SK-N-DZ (cell line): Measurements from ENCODE around the gene SGCB.

Experiments used
- DNase-seq: peaks from one replicate; pipeline ENCODE4 v3.0.0-alpha.2; 2015; ENCODE audit warnings: low spot score
- small RNA-seq, 2 experiments: library from RNA; depleted of rRNA; stranded (forward); fragments of <200 nt; gene quantifications; one replicate each; pipeline ENCODE3, GENCODE V24; 2014

The SGCB gene

DNA sequence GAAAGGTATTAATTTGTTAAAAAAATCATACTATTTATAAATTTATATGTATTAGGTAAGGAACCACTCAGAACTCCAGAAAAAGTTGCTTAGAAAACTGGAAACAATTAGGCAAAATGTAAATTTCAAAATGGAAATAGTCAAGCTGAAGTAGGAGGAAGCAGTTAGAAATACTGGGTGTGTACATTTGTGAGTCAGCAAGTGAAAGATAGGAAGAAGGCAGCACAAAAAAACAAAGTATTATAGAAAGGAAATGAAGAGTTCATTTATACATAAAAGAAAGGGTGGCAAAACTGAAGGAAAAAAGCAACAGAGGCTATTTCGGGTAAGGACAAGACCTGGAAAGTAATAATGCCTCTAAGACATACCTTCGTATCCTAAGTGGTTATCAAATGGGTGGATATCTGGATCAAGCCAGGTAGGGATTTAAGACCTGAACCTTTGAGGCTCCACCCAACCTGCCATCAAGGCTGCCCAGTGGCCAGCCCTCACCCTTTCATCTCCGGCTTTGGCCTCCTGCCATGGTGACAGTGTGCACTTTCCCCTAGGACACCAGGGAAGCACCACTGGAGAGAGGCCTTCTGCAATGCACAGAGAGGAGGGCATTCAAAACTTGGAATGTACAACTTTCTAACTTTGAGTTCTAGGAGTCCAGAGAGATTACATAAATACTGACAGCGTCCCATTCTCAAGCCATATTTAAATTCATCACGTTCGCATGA lies 18.0 kb downstream of the SGCB start, which contains the start of gene LRRC66:
Gene LRRC66, minus strand, starts transcription at position 428 of the 722 bp plus-strand sequence. CDS start 2,750 bp downstream, outside the sequence.
- DNase-seq: no peak

DNA sequence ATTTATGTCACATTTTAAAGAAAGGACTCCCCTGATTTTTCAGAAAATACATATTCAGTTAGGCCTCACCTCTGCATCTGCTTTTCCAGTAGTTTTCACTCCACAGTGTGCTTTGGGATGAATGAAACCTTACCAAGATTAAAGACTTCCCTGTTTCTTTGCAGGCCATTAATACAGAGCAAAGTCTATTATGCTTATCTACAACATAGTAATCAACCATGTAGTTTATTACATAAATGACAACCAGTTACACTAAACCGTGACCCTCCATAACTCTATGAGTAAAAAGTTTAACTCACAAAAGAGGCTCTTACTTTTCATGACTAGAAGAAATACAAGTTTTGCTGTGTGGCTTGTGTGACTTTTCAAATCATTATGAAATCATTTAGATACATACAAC lies 20.3 kb downstream of the SGCB start:
- DNase-seq: no peak

DNA sequence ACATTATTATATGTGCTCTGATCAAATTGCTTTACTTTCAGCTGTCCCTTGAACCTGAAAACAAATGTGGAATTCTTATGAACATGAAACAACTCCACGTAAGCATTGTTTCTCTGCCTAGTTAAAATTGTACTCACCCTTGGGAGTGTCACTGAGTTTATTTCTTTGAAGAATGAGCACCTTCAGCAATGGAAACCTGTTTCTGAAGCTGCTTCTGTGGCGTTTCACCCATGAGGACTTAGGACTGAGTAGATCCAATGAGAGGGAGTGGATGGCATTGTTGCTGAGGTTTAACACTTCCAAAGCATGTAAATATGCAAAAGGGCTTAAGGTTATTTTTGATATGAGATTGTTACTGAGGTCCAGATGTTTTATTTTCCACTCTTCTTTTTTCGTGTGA lies 21.1 kb downstream of the SGCB start:
- DNase-seq: no peak

DNA sequence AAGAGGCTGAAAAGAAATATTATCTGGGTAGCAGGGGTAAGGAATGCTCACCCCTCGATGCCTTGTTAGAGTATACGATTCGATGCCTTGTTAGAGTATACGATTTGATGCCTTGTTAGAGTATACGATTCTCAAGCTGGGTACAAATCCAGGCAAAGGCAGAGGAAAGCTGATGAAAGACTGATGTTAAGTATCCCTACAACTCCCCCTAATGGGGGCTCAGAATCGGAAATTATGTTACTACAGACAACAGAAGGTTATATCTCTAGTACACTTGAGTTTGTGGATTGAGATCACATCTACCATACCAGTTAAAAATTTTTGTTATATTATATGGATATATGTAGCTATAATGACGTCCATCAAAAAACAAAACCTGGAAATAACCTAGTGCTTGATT lies 22.7 kb downstream of the SGCB start:
- DNase-seq: no peak

DNA sequence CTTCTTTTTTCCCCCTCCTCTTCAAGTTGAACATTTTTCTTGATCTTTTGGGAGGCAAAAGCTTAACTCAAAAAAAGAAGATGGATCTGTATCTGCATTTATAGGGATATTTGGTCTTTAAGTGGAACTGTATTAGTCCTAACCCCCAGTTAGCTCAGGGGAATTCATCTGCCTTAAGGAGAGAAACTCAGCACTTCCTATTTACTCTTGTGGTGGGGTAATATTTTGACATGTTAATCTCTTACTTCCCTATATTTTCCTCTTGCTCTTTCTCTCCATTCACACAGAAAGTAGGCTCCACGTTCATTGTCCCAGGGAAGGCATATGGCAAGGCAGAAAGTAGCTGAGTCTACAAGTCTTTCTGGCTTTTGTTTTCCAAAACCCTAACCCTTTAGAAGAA lies 23.2 kb downstream of the SGCB start:
- DNase-seq: no peak

DNA sequence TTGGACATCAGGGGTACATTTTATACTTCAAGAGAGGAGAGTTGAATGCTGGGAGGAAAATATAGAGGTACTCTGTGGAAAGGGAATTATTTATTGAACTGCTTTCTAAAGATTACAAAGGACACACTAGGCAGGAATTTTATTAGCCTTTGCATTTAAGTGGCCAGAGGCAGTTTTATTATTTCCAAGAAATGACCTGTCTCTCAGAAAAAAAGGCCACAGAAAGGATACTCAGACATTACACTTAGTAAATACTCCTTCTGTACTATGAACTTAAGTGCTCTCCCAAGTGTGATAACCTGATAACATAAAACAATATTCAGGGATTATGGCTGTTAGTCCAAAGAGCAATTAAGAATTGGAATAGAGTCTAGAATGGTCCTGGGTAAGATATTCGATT lies 25.4 kb downstream of the SGCB start:
- no peak for DNase-seq

DNA sequence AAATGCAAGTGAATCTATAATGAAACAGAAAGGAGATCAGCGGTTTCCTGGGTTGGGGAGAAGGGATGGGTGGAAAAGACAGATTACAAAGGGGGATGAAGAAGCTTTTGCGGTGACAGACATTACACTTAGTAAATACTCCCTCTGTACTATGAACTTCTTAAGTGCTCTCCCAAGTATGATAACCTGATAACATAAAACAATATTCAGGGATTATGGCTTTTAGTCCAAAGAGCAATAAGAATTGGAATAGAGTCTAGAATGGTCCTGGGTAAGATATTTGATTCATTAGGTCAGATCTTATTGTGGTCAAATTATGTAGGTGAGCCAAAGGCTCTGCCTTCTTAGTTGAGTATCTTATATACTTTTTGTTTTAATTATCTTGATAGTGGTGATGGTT lies 27.1 kb downstream of the SGCB start:
- DNase-seq: no peak

DNA sequence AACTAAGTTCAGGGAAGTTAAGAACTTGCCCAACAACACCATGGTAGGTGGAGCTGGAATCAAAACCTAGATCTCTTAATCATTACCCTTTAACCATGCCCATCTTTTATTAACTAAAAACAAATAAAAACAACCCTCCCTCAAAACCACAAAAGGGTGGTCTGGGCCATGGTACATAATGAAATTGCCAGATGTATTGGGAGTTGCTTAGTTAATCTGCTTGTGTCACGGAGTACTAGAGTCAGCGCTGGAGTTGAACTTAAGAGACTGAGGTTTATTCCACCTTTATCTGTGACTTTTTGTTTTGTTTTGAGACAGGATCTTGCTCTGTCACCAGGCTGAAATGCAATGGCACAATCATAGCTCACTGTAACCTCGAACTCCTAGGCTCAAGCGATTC lies 31.2 kb downstream of the SGCB start:
- DNase-seq: no peak

DNA sequence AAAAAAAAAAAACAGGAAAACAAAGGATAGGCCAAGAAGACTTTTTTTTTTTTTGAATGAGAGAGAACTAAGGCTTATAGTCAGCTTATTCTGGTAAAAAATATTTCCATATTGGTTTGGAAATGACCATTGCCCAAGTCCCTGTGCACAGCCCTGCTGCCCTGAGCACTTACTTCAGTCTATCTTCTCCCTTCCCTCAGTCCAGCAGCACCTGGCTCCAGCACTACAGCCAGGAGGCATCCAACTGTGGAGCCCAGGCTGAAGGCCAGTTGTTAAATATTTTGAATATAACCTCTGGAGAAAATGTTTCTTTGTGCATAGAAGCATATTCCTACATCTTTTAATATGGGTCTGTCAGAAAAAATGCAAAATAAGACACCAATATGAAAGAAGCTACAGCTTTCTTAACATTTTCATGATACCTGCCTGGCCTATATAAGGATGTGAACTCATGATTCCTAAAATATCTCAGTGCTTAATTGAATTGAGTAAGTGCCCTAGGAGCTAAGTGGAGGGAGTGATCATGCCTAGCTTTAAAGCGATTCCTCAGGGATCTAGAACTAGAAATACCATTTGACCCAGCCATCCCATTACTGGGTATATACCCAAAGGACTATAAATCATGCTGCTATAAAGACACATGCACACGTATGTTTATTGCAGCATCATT lies 32.4 kb downstream of the SGCB start:
- no peak for DNase-seq

DNA sequence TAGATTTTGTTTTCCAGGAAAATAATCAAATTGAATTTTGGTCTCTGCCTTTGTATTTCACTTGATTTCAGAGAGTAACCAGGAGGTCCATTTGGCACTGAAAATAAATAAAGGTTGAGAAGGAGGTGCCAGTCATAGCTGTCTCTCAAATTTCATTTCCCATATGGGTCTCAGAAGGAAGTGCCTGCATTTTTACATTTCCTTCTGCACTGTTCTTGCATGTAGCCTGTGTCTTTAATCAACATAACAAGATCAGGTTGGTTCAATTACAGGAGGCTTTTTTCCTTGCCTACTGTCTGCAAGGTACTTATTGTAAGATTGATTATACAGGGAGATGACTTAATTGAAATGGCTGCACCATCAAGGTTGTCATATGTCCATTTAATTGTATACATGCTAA lies 33.7 kb downstream of the SGCB start:
- no peak for DNase-seq

DNA sequence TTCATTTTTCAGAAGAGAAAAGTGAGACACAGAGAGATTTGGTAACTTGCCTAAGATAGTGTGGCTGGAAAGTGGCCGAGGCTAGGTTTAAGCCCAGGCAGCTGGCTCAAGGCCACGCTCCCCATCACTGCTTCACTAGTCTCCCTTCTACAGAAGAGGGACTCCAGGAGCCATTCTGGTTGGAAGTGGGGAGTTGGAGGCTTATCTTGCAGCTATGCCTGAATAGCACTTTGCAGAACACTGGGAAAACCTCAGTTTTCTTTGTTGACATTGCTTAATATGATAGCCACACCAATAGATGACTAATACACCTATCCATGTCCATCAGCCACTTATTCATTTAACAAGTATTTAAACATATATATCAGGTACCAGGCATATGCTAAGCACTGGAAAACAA lies 36.5 kb downstream of the SGCB start:
- no peak for DNase-seq

DNA sequence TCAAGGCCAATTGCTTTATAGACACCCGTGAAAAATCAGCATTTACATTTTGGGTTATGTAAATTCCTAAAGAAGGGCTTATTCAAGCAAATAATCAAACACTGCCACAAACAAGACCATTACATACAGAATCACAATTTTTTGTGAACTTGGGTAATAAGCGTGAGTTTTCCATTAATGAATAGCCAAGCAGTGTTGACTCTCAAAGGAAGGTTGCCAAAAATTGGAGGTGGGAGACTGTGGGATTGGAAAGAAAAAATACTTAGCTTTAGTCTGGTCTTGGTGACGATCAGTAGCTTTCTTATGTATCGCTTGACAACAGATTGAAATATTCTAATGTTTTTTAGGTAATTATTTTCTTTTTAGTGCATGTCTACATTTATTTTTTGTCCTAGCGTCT lies 38.8 kb downstream of the SGCB start:
- no peak for DNase-seq

DNA sequence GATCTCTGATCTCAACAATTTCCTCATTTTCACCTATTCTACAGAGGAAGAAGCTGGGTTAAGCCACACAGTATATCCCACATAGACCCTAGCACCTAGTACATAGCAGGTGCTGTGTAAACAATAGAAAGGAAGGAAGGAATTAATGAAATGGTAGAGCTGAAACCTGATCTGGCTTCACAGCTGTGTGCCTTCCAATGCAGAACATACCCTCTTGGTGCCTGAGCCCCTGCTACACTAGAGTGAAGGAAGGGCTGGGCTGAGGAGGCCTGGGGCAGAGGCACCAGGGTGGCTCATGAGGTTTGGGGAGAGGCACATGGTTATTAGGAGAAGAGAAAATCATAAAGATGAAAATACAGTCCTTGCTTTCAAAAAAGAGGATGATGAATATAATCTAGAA lies 39.3 kb downstream of the SGCB start:
- no peak for DNase-seq

DNA sequence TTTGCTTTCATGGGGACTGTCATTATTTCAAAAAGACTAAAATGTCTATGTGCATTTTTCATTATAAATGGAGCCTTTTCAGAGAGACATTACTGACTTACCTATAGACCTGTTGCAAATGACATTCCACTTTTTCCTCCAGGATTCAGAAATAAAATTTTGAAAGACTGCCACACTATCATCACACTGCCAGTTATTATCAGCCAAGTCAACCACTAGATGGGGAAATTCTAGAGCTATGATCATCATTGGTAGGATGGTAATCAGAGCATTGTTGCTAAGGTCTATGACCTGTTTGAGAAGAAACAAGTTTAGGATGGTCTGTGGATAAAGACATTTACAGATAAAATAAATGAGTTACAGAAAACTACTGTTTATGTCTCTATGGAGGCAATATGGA lies 40.5 kb downstream of the SGCB start:
- DNase-seq: no peak

DNA sequence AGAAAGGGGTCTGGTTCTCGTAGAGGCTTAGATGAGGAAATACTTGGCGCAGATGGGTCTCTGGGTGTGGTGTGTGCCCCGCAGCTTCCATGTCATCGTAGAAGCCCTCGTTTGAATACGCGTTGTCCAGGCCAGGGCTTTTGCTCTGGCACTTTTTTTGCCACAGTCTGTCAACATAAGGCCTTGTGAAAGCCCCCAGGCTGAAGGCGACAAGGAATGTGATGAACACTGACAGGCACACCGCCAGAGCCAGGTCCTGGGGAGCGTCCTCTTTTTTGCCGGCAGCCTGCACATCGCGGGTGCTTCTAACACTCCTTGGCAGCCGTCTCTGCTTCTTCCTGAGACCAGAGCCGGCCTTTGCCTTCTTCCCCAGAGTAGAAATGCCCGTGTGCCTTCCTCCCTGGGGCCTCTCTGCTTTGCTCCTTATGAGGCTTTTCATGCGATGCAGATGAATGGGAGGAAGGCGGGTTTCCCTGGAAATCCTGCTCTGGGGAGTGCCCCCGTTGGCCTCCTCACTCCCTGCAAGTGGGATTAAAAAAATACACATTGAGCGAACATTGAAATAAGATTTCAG lies 42.4 kb downstream of the SGCB start:
- no peak for DNase-seq

Small RNAs within 50 kb of the gene (small RNA-seq; reads per million reads assigned to genes)
- gene AC104784.1: 0 reads per million in 2 experiments
